DND-41 (cell line): ENCODE data around the gene ADAMTS15.

Source experiments
- ATAC-seq: fragments of 200-7000 bp; cut with Tn5 transposase; 3 replicates; pipeline ENCODE4 v1.9.1; 2021; ENCODE audit warnings: low read depth; ENCODE audit not compliant: insufficient read depth
- DNase-seq: peaks from one replicate; pipeline ENCODE4 v3.0.0-alpha.2; 2020
- H2AFZ ChIP-seq: 2 replicates; pipeline ENCODE4 v1.6.0; 2012; ENCODE audit warnings: low read depth, low read length
- H3K27ac ChIP-seq: 2 replicates; pipeline ENCODE4 v1.5.1; 2012; ENCODE audit warnings: low read length, inconsistent platforms
- H3K27me3 ChIP-seq: fragments of 200-600 bp; sonication (generic); 2 replicates; pipeline ENCODE4 v1.6.0; 2012; ENCODE audit warnings: low read length, mild to moderate bottlenecking, inconsistent platforms; ENCODE audit not compliant: insufficient read depth, poor library complexity
- H3K36me3 ChIP-seq: 2 replicates; pipeline ENCODE4 v1.5.1; 2012; ENCODE audit warnings: low read length, inconsistent platforms; ENCODE audit not compliant: insufficient read depth
- H3K4me1 ChIP-seq: 2 replicates; pipeline ENCODE4 v1.5.1; 2012; ENCODE audit warnings: mild to moderate bottlenecking, low read length; ENCODE audit not compliant: insufficient read depth
- H3K4me2 ChIP-seq: 2 replicates; pipeline ENCODE4 v1.6.0; 2012; ENCODE audit warnings: mild to moderate bottlenecking, moderate library complexity, low read length, inconsistent platforms; ENCODE audit not compliant: insufficient read depth
- H3K4me3 ChIP-seq, 2 experiments: fragments of 200-600 bp in 1 of 2; shearing (Covaris generic) in 1 of 2; 2 replicates each; pipeline ENCODE4 v1.5.1; 2012 to 2016; ENCODE audit warnings: inconsistent platforms in 2 of 2, low read length in 2 of 2, mild to moderate bottlenecking in 2 of 2, low read depth in 1 of 2, moderate library complexity in 1 of 2
- H3K79me2 ChIP-seq: 2 replicates; pipeline ENCODE4 v1.6.0; 2012; ENCODE audit warnings: low read length, inconsistent platforms; ENCODE audit not compliant: insufficient read depth
- H3K9ac ChIP-seq: 2 replicates; pipeline ENCODE4 v1.6.0; 2012; ENCODE audit warnings: low read depth, mild to moderate bottlenecking, inconsistent platforms, low read length, moderate library complexity
- H3K9me3 ChIP-seq: 2 replicates; pipeline ENCODE4 v1.5.1; 2012; ENCODE audit warnings: low read length, moderate library complexity, mild to moderate bottlenecking, inconsistent platforms; ENCODE audit not compliant: insufficient read depth, severe bottlenecking
- H4K20me1 ChIP-seq: 2 replicates; pipeline ENCODE4 v1.6.0; 2012; ENCODE audit warnings: low read length; ENCODE audit not compliant: insufficient read depth
- CTCF ChIP-seq: IDR thresholded peaks from 2 replicates; pipeline ENCODE4 v1.5.1; 2012; ENCODE audit warnings: borderline replicate concordance, low read length, moderate library complexity, mild to moderate bottlenecking; ENCODE audit not compliant: poor library complexity, severe bottlenecking; ENCODE audit errors: extremely low read depth
- EZH2 ChIP-seq: IDR thresholded peaks from 3 replicates; pipeline ENCODE4 v1.6.1; 2012; ENCODE audit warnings: borderline replicate concordance, low read depth, mild to moderate bottlenecking, moderate library complexity, low read length, inconsistent platforms; ENCODE audit not compliant: severe bottlenecking

The ADAMTS15 gene

GRCh38 chr11:130426223-130426836, 22.1 kb upstream of the ADAMTS15 start:
- TF ChIP-seq CTCF: no peak
- TF ChIP-seq EZH2: no peak
- DNase-seq (no peak), ATAC-seq (no peak)
- Histone ChIP-seq H3K27me3 (peaks cover 34% of the 10 kb centered on the region), H3K79me2 (no peaks in the 10 kb centered on the region), H3K36me3 (no peaks in the 10 kb centered on the region), H3K27ac (no peak overlapping the region), H3K4me2 (no peak overlapping the region), H3K4me3 (no peak overlapping the region), H3K9me3 (no peaks in the 10 kb centered on the region), H3K4me1 (no peaks in the 10 kb centered on the region), H4K20me1 (no peaks in the 10 kb centered on the region), H3K9ac (no peak overlapping the region), H2AFZ (no peak overlapping the region)

- no peak overlapping the region for H2AFZ ChIP-seq
- no peak overlapping the region for H3K9ac ChIP-seq
- no peak overlapping the region for H3K27ac ChIP-seq
- no peaks in the 10 kb centered on the region for H3K36me3 ChIP-seq
- no peak overlapping the region for H3K4me2 ChIP-seq
- ATAC-seq (no peak), DNase-seq (no peak)
- no peaks in the 10 kb centered on the region for H3K79me2 ChIP-seq
- H3K4me1 ChIP-seq: no peaks in the 10 kb centered on the region
- no peak for TF ChIP-seq EZH2
- no peak for TF ChIP-seq CTCF
- no peaks in the 10 kb centered on the region for H3K9me3 ChIP-seq
- H3K27me3 ChIP-seq: peaks cover 34% of the 10 kb centered on the region
- no peaks in the 10 kb centered on the region for H4K20me1 ChIP-seq
- H3K4me3 ChIP-seq: no peak overlapping the region
Measured at GRCh38 chr11:130426837-130427341, 21.6 kb upstream of the ADAMTS15 start.

GRCh38 chr11:130427581-130428315, 20.7 kb upstream of the ADAMTS15 start:
- TF ChIP-seq EZH2: no peak
- no peak for TF ChIP-seq CTCF
- no peaks in the 10 kb centered on the region for H4K20me1 ChIP-seq
- ATAC-seq: no peak
- H3K9ac ChIP-seq: no peak overlapping the region
- H3K4me1 ChIP-seq: no peaks in the 10 kb centered on the region
- no peaks in the 10 kb centered on the region for H3K9me3 ChIP-seq
- H3K4me2 ChIP-seq: no peak overlapping the region
- no peaks in the 10 kb centered on the region for H3K36me3 ChIP-seq
- peaks cover 34% of the 10 kb centered on the region for H3K27me3 ChIP-seq
- H2AFZ ChIP-seq: no peak overlapping the region
- H3K4me3 ChIP-seq: no peak overlapping the region
- H3K79me2 ChIP-seq: no peaks in the 10 kb centered on the region
- no peak for DNase-seq
- no peak overlapping the region for H3K27ac ChIP-seq
